Transverse colon (tissue), 4 donors: ENCODE results near the gene MAN2C1. TPM values are rescaled to one million over a fixed set of nuclear protein-coding genes. Genes with fewer than 3 reads are reported as not detected.
A peak's percentile ranks its signal among the peaks of the same experiment; 100 is the strongest.

Experiments used
- DNase-seq: peaks from one replicate; pipeline ENCODE4 v3.0.0-alpha.2; 2019
- H3K27ac ChIP-seq, 4 donors: fragments of 200-600 bp; sonication (generic); 2 replicates each; pipeline ENCODE4 v1.5.1; 2016 to 2018; ENCODE audit warnings: inconsistent platforms in 4 of 4
- H3K27me3 ChIP-seq: fragments of 200-600 bp; sonication (generic); 2 replicates; pipeline ENCODE4 v1.5.1; 2017; ENCODE audit warnings: inconsistent platforms
- H3K36me3 ChIP-seq, 4 donors: fragments of 200-600 bp; sonication (generic); 2 replicates each; pipeline ENCODE4 v1.5.1; 2017 to 2019; ENCODE audit warnings: inconsistent platforms in 4 of 4
- H3K4me1 ChIP-seq, 4 donors: fragments of 200-600 bp; sonication (generic); 2 replicates each; pipeline ENCODE4 v1.5.1; 2017 to 2020; ENCODE audit warnings: inconsistent platforms in 4 of 4
- H3K4me3 ChIP-seq, 4 donors: fragments of 200-600 bp; sonication (generic); 1 replicate in 1 of 4; 2 replicates in 3 of 4; pipeline versions ENCODE4 v1.5.1 to v1.6.1; 2017 to 2019; ENCODE audit warnings: inconsistent platforms in 4 of 4
- H3K9me3 ChIP-seq, 2 donors: fragments of 200-600 bp; sonication (generic); 2 replicates each; pipeline ENCODE4 v1.5.1; 2017 to 2019; ENCODE audit warnings: inconsistent platforms in 2 of 2
- CTCF ChIP-seq, 5 experiments: fragments of 200-600 bp in 3 of 5; fragments of 450-650 bp in 2 of 5; sonication (generic) in 3 of 5; IDR thresholded peaks; 1 replicate in 2 of 5; 2 replicates in 3 of 5; pipeline ENCODE4 v1.5.1; 2016 to 2017; ENCODE audit warnings: antibody characterized with exemption in 5 of 5, inconsistent platforms in 3 of 5, mild to moderate bottlenecking in 2 of 5, moderate library complexity in 1 of 5
- EP300 ChIP-seq: sonication (generic); formaldehyde crosslinking; IDR thresholded peaks from one replicate; pipeline ENCODE4 v1.6.1; 2017; ENCODE audit warnings: antibody characterized with exemption, low read depth
- POLR2A ChIP-seq: fragments of 450-650 bp; IDR thresholded peaks from one replicate; pipeline ENCODE4 v1.6.1; 2016; ENCODE audit warnings: antibody characterized with exemption, mild to moderate bottlenecking, moderate library complexity
- POLR2AphosphoS5 ChIP-seq, 3 donors: sonication (generic); formaldehyde crosslinking; IDR thresholded peaks; one replicate each; pipeline ENCODE4 v1.6.1; 2016; ENCODE audit warnings: antibody characterized with exemption in 3 of 3
- WGBS, 2 donors: methylation state at CpG; one replicate each; pipeline ENCODE4 v1.1.5; 2018; ENCODE audit warnings: low coverage in 1 of 2; 5-methylcytosine and 5-hydroxymethylcytosine counted together
- in situ Hi-C, 4 donors: fragments of 200-750 bp; cut with MboI; loops; one replicate each; pipeline versions ENCODE4 v1.15.0 to v1.15.1; 2017; ENCODE audit warnings: low sequenced_read_pairs in 3 of 4, low pct_ligation_motif_present in 1 of 4, low pct_unique_long_range_greater_than_20kb in 1 of 4
- intact Hi-C: fragments of 100-400 bp; cut with DNase I; formaldehyde crosslinking; loops from one replicate; pipeline ENCODE4 v1.15.1; 2023; ENCODE audit warnings: low total_unique reads
- total RNA-seq, 4 donors: library from RNA; depleted of rRNA; stranded (reverse); fragments of >200 nt; gene quantifications; one replicate each; pipeline ENCODE4 v1.1.0, GENCODE V29; 2016

Gene MAN2C1
- total RNA-seq, 4 donors from 2014 or later = 215 to 559 (median 411) TPM

GRCh38 chr15:75307778-75308390 is 60.5 kb downstream of the MAN2C1 start:
- intact Hi-C loops = no loop called here

GRCh38 chr15:75306188-75306587 is 62.2 kb downstream of the MAN2C1 start:
- 57 to 68% methylated on average over 3 of the region's 3 CpGs for WGBS, 2 donors
- intact Hi-C loops = no loop called here

More at GRCh38 chr15:75307778-75308390, 60.5 kb downstream of the MAN2C1 start:
- Histone ChIP-seq H3K9me3 (no peaks in the 10 kb centered on the region), H3K36me3 (no peaks in the 10 kb centered on the region), H3K27me3 (peaks cover 27% of the 10 kb centered on the region), H3K4me1 (no peaks in the 10 kb centered on the region), H3K27ac (no peak overlapping the region), H3K4me3 (no peak overlapping the region)
- DNase-seq = peak; percentile 77
- in situ Hi-C loops = loop anchor here in 2 of 4 donors (25.0 kb wide), 2 partner anchors 296 to 1246 kb away; partner anchors contain the start of gene PPCDC (in 1 of the 2)
- peak; percentile 35 to 66 (median 50) for TF ChIP-seq CTCF (IDR thresholded peaks at IDR 0.05)
- TF ChIP-seq EP300 = no peak
- 21 to 63% methylated on average over 5 to 15 of the region's 15 CpGs for WGBS, 2 donors

More at GRCh38 chr15:75306188-75306587, 62.2 kb downstream of the MAN2C1 start:
- DNase-seq = no peak
- H3K27ac ChIP-seq = no peak overlapping the region
- TF ChIP-seq EP300 (no peak), CTCF (IDR thresholded peaks at IDR 0.05) (no peak), POLR2AphosphoS5 (IDR thresholded peaks at IDR 0.05) (no peak), POLR2A (no peak)
- no peaks in the 10 kb centered on the region for H3K36me3 ChIP-seq
- no peaks in the 10 kb centered on the region for H3K9me3 ChIP-seq
- no peak overlapping the region for H3K4me3 ChIP-seq
- H3K4me1 ChIP-seq = no peaks in the 10 kb centered on the region
- in situ Hi-C loops = loop anchor here in 2 of 4 donors (25.0 kb wide), 2 partner anchors 294 to 1244 kb away; partner anchors contain the start of gene PPCDC (in 1 of the 2)
- H3K27me3 ChIP-seq = peaks cover 27% of the 10 kb centered on the region

Other genes starting within 250 kb of the MAN2C1 start
- gene C15orf39, start 166.7 kb downstream of the MAN2C1 start, total RNA-seq = 10 to 100 TPM; 20.9 to 27.9 (median 26.7) TPM
- gene GOLGA6C, start 110.3 kb downstream of the MAN2C1 start, total RNA-seq = not detected
- not detected for gene GOLGA6D, start 85.8 kb downstream of the MAN2C1 start, total RNA-seq
- 10 to 100 TPM; 33.2 to 97.3 (median 70.3) TPM for gene COMMD4, start 32.5 kb downstream of the MAN2C1 start, total RNA-seq
- 100 to 1,000 TPM in 3 of 4 donors, 10 to 100 TPM in 1; 96.9 to 481 (median 163) TPM for gene NEIL1, start 21.6 kb downstream of the MAN2C1 start, total RNA-seq
- 10 to 100 TPM; 39.3 to 88.0 (median 72.6) TPM for gene SIN3A, start 83.1 kb upstream of the MAN2C1 start, total RNA-seq
- 10 to 100 TPM; 16.5 to 36.3 (median 29.6) TPM for gene PTPN9, start 210.7 kb upstream of the MAN2C1 start, total RNA-seq